K562 (cell line): ENCODE results near the gene FXYD1. TPM values are rescaled to one million over a fixed set of nuclear protein-coding genes. Genes with fewer than 3 reads are reported as not detected.

ENCODE experiments used
- ATAC-seq: fragments of 200-7000 bp; cut with Tn5 transposase; 3 replicates; pipeline ENCODE4 v1.9.1; 2020; ENCODE audit warnings: moderate library complexity
- BruUV-seq: library from RNA; stranded (reverse); fragments of 400-500 nt; replicated peaks from 2 replicates; lab custom pipeline; 2021; lab: Mats Ljungman, UMichigan
- CTCF ChIA-PET: fragments of 300-600 bp; formaldehyde crosslinking; extraction: SDS; loops from one replicate; lab custom pipeline; 2021; ENCODE audit warnings: low intra/inter-chr PET ratio; lab: Yijun Ruan, JAX
- POLR2A ChIA-PET: fragments of 300-600, 350-650 bp; sonication (Branson Sonifier 250); formaldehyde crosslinking; extraction: SDS; loops from one replicate; lab custom pipeline; 2021; ENCODE audit warnings: antibody characterized with exemption, inconsistent platforms; lab: Yijun Ruan, JAX
- DNase-seq, 4 experiments: peaks; one replicate each; pipeline versions ENCODE4 v3.0.0 to v3.0.0-alpha.2; 2011 to 2018; ENCODE audit warnings: low spot score in 3 of 4, mixed read lengths in 3 of 4; ENCODE audit errors: extremely low read depth in 1 of 4
- FAIRE-seq: peaks from 2 replicates; lab custom pipeline; 2011; peaks lifted over from hg19 to GRCh38; lab: Jason Lieb, UNC
- H2AFZ ChIP-seq: 2 replicates; pipeline ENCODE4 v1.6.0; 2011; ENCODE audit warnings: low read depth, low read length, control low read depth, inconsistent platforms
- H3K27ac ChIP-seq: fragments of 200-600 bp; 3 replicates; pipeline ENCODE4 v1.8.0; 2011; ENCODE audit warnings: low read depth, mild to moderate bottlenecking, control low read depth, inconsistent platforms, low read length, moderate library complexity, mixed read lengths; ENCODE audit errors: extremely low read depth
- H3K27me3 ChIP-seq, 2 experiments: fragments of 300-600 bp in 1 of 2; 2 replicates in 1 of 2; 3 replicates in 1 of 2; pipeline versions ENCODE4 v1.6.0 to v1.8.0; 2011; ENCODE audit warnings: inconsistent platforms in 2 of 2, low read length in 2 of 2, mild to moderate bottlenecking in 1 of 2, mixed read lengths in 1 of 2, moderate library complexity in 1 of 2; ENCODE audit not compliant: control insufficient read depth in 2 of 2, insufficient read depth in 2 of 2
- H3K36me3 ChIP-seq: fragments of 300-600 bp; 3 replicates; pipeline ENCODE4 v1.8.0; 2011; ENCODE audit warnings: mild to moderate bottlenecking, low read length, inconsistent platforms; ENCODE audit not compliant: control insufficient read depth, insufficient read depth
- H3K4me1 ChIP-seq, 2 experiments: fragments of 200-600 bp in 1 of 2; replicated peaks in 1 of 2; 2 replicates in 1 of 2; 3 replicates in 1 of 2; pipeline versions ENCODE4 v1.5.1 to v1.8.0; 2011; ENCODE audit warnings: inconsistent platforms in 2 of 2, low read length in 2 of 2, mild to moderate bottlenecking in 1 of 2, mixed read lengths in 1 of 2, moderate library complexity in 1 of 2; ENCODE audit not compliant: control insufficient read depth in 2 of 2, insufficient read depth in 2 of 2
- H3K4me2 ChIP-seq: 2 replicates; pipeline ENCODE4 v1.6.1; 2011; ENCODE audit warnings: low read length, control low read depth, inconsistent platforms, mixed read lengths; ENCODE audit not compliant: insufficient read depth
- H3K4me3 ChIP-seq: fragments of 200-600 bp; sonication (generic), shearing (Covaris generic); 2 replicates; pipeline ENCODE4 v1.5.1; 2016; ENCODE audit warnings: control low read depth, inconsistent platforms
- H3K79me2 ChIP-seq: fragments of 200-600 bp; 3 replicates; pipeline ENCODE4 v1.8.0; 2011; ENCODE audit warnings: low read length, inconsistent platforms; ENCODE audit not compliant: control insufficient read depth, insufficient read depth
- H3K9ac ChIP-seq, 2 experiments: 2 replicates each; pipeline versions ENCODE4 v1.6.0 to v1.6.1; 2011; ENCODE audit warnings: low read depth in 2 of 2, low read length in 2 of 2, control low read depth in 1 of 2, inconsistent platforms in 1 of 2, mild to moderate bottlenecking in 1 of 2, mixed read lengths in 1 of 2; ENCODE audit not compliant: insufficient read depth in 1 of 2
- H3K9me1 ChIP-seq: one replicate; pipeline ENCODE4 v1.6.0; 2011; ENCODE audit warnings: inconsistent platforms, mild to moderate bottlenecking, low read length, moderate library complexity; ENCODE audit not compliant: control insufficient read depth, insufficient read depth
- H3K9me3 ChIP-seq: replicated peaks from 2 replicates; pipeline ENCODE4 v1.5.1; 2011; ENCODE audit warnings: low read depth, low read length, inconsistent platforms; ENCODE audit not compliant: control insufficient read depth, insufficient read depth
- H4K20me1 ChIP-seq: replicated peaks from 2 replicates; pipeline ENCODE4 v1.6.1; 2011; ENCODE audit warnings: low read length, inconsistent platforms, mixed read lengths; ENCODE audit not compliant: control insufficient read depth, insufficient read depth
- HMGN3 ChIP-seq: IDR thresholded peaks from 2 replicates; pipeline ENCODE4 v1.6.1; 2011; ENCODE audit warnings: borderline replicate concordance, low read depth, mild to moderate bottlenecking, mixed read lengths, low read length; ENCODE audit not compliant: insufficient read length; ENCODE audit errors: extremely low read depth
- KLF10 ChIP-seq: fragments of 250-450 bp; sonication (Bioruptor Pico); IDR thresholded peaks from 2 replicates; pipeline ENCODE4 v1.6.1; 2021; ENCODE audit warnings: matching md5 sums
- RB1 ChIP-seq: fragments of 450-650 bp; IDR thresholded peaks from 2 replicates; pipeline ENCODE4 v1.6.1; 2017; ENCODE audit warnings: low read depth, mild to moderate bottlenecking
- TBL1XR1 ChIP-seq, 2 experiments: IDR thresholded peaks; 2 replicates each; pipeline ENCODE4 v1.6.1; 2012; ENCODE audit warnings: improper control_type of control experiment in 2 of 2, low read length in 2 of 2, mild to moderate bottlenecking in 1 of 2
- WGBS: fragments of 100-300 bp; shearing (Covaris generic); methylation state at CpG from one replicate; pipeline ENCODE4 v1.1.6; 2016; ENCODE audit warnings: low coverage, mixed read lengths; ENCODE audit not compliant: insufficient coverage; ENCODE audit errors: missing lambda C conversion rate; 5-methylcytosine and 5-hydroxymethylcytosine counted together
- in situ Hi-C: fragments of 300-500 bp; cut with MboI; formaldehyde crosslinking; loops from 4 replicates; pipeline ENCODE4 v1.15.0; 2018; ENCODE audit warnings: inconsistent platforms, mixed read lengths
- intact Hi-C: fragments of 100-400 bp; cut with micrococcal nuclease; formaldehyde crosslinking; loops from 2 replicates; pipeline ENCODE4 v1.14.2; 2022
- polyA plus RNA-seq, 8 experiments: library from polyadenylated mRNA; depleted of rRNA in 4 of 8; stranded (reverse) in 5 of 8; unstranded in 3 of 8; fragments of >200 nt; fragmentation: Nextera tagmentation in 2 of 8; fragmentation: Illumina TruSeq in 1 of 8; extraction: Ambion mirVana in 2 of 8; extraction: Trizol in 1 of 8; gene quantifications; 2 replicates each; pipeline versions ENCODE4 v1.2.1 to v1.2.3, GENCODE V29; 2011 to 2014; ENCODE audit warnings: inconsistent platforms in 1 of 8, missing spikeins in 1 of 8
- total RNA-seq, 7 experiments: library from RNA; depleted of rRNA in 6 of 7; stranded (reverse); fragments of >200 nt in 6 of 7; fragmentation: Illumina TruSeq in 2 of 7; extraction: Trizol in 2 of 7; gene quantifications; 2 replicates each; pipeline versions ENCODE4 v1.2.1 to v1.2.3, GENCODE V29; 2011 to 2021; ENCODE audit warnings: low replicate concordance in 1 of 7
- TF ChIP-seq, protein P1 (sequence below): fragments of 450-650 bp; IDR thresholded peaks from 2 replicates; pipeline ENCODE4 v1.6.1; 2018; ENCODE audit not compliant: partially characterized antibody

The FXYD1 gene
- total and polyA plus RNA-seq, 9 of the 15 experiments (the other 6 are each of a cell fraction or from before 2014, with no cell fraction given) = 0.40 to 3.2 (median 1.8) TPM; not detected in 3

DNA sequence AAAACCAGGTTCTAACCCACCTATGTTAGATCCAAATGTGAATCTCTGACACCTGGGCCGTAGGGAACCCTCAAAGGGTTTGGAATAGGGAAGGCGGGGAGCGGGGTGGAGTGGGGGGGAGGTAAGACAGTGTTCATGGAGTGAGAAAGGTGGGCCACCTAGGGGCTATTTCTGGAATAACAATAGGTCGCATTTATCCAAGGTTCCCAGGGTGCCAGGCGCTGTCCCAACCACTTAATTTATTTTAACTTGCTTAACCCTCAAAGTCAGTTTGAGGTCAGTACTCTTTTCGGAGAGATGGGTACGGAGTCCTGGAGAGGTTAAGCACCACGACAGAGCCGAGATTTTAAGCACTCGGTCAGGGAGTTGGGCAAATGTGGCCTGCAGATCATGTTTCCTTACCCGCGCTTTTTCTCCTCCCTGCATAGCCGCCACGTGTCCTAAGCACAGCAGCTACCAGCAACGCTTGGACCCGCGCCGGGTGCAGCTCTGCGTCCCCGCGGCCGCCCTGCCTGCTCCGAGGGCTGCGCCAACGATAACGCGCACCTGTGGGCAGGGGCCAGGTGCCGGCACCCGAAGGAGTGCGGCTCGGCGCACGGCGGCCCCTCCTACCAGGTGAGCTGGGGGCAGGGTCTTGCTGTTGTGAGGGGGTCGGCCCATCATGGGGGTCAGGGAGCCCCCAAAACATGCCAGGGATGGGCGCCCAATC lies 48.0 kb upstream of the FXYD1 start:
- BruUV-seq = no TSS peak
- intact Hi-C loops (loop anchor here (1.0 to 10.0 kb wide), 2 partner anchors 23 to 46 kb away; partner anchors contain the start of gene HPN), in situ Hi-C loops (no loop called here)
- H3K9me1 ChIP-seq = no peaks in the 10 kb centered on the region
- peak; percentile 88 for ATAC-seq
- peaks cover 10 to 38% of the 10 kb centered on the region in 2 experiments; a peak in 4 of 5 replicates for H3K4me1 ChIP-seq
- peak; percentile 79 to 87 (median 84) for DNase-seq
- ChIA-PET CTCF (interaction anchor here (0.5 to 1.1 kb wide), 3 partner anchors 40 to 1878 kb away, joined by 3 to 5 read pairs (median 4); no protein-coding TSS in a partner anchor), POLR2A (no interaction called here)
- FAIRE-seq = peak; percentile 78
- H2AFZ ChIP-seq = peak overlapping the region; percentile 91
- H3K79me2 ChIP-seq = no peaks in the 10 kb centered on the region
- H3K9me3 ChIP-seq = no peaks in the 10 kb centered on the region
- no peaks in the 10 kb centered on the region for H4K20me1 ChIP-seq
- 22% methylated on average over 23 of the region's 36 CpGs for WGBS
- H3K36me3 ChIP-seq = no peaks in the 10 kb centered on the region
- H3K27ac ChIP-seq = no peak overlapping the region
- H3K9ac ChIP-seq = peak overlapping the region in 1 of 2 experiments; percentile 59; a peak in 1 of 4 replicates
- peaks cover 0 to 4% of the 10 kb centered on the region in 2 experiments; a peak in 1 of 5 replicates for H3K27me3 ChIP-seq
- H3K4me2 ChIP-seq = no peak overlapping the region
- no peak overlapping the region for H3K4me3 ChIP-seq
- TF ChIP-seq TBL1XR1 (IDR thresholded peaks at IDR 0.05; ENCODE audit: low read length in 2 of 2) = peak in 1 of 2 experiments; percentile 29; a peak in 1 of 4 replicates
- TF ChIP-seq RB1 = no peak
- TF ChIP-seq, protein P1, sequence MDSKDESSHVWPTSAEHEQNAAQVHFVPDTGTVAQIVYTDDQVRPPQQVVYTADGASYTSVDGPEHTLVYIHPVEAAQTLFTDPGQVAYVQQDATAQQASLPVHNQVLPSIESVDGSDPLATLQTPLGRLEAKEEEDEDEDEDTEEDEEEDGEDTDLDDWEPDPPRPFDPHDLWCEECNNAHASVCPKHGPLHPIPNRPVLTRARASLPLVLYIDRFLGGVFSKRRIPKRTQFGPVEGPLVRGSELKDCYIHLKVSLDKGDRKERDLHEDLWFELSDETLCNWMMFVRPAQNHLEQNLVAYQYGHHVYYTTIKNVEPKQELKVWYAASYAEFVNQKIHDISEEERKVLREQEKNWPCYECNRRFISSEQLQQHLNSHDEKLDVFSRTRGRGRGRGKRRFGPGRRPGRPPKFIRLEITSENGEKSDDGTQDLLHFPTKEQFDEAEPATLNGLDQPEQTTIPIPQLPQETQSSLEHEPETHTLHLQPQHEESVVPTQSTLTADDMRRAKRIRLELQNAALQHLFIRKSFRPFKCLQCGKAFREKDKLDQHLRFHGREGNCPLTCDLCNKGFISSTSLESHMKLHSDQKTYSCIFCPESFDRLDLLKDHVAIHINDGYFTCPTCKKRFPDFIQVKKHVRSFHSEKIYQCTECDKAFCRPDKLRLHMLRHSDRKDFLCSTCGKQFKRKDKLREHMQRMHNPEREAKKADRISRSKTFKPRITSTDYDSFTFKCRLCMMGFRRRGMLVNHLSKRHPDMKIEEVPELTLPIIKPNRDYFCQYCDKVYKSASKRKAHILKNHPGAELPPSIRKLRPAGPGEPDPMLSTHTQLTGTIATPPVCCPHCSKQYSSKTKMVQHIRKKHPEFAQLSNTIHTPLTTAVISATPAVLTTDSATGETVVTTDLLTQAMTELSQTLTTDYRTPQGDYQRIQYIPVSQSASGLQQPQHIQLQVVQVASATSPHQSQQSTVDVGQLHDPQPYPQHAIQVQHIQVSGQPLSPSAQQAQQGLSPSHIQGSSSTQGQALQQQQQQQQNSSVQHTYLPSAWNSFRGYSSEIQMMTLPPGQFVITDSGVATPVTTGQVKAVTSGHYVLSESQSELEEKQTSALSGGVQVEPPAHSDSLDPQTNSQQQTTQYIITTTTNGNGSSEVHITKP = peak; percentile 0
- TF ChIP-seq KLF10 (CRISPR knock-in tag) = no peak
- TF ChIP-seq HMGN3 = no peak
